Activated CD4-positive, alpha-beta T cell treated with anti-CD3 and anti-CD28 coated beads, Interleukin-2, Interleukin-6, amounts not matched to agents 100 ng/mL and 50 ng/mL, durations not matched to agents 16 hours and 8 hours (primary cell): ENCODE data around the gene GTF2H4.

Experiments used
- DNase-seq: peaks from one replicate; pipeline ENCODE4 v3.0.0-alpha.2; 2020

The GTF2H4 gene

GRCh38 chr6:30882759-30883684, 25.0 kb upstream of the GTF2H4 start:
- DNase-seq: no peak

GRCh38 chr6:30883685-30884520, 24.1 kb upstream of the GTF2H4 start, which contains the start of gene DDR1:
Gene DDR1, plus strand, starts transcription at chr6:30884519. Its CDS starts 4,211 bp downstream, at chr6:30888730.
- DNase-seq: peak; percentile 37

- peak; percentile 36 for DNase-seq
Observed at GRCh38 chr6:30884521-30885480, 23.2 kb upstream of the GTF2H4 start.

GRCh38 chr6:30885481-30885998, 22.5 kb upstream of the GTF2H4 start:
- DNase-seq: no peak

GRCh38 chr6:30885999-30886896, 21.8 kb upstream of the GTF2H4 start:
- DNase-seq: no peak

GRCh38 chr6:30886897-30887255, 21.1 kb upstream of the GTF2H4 start:
- no peak for DNase-seq

- DNase-seq: no peak
Observed at GRCh38 chr6:30887901-30888815, 19.8 kb upstream of the GTF2H4 start.

GRCh38 chr6:30888816-30889495, 19.1 kb upstream of the GTF2H4 start:
- DNase-seq: no peak

GRCh38 chr6:30889496-30889885, 18.5 kb upstream of the GTF2H4 start:
- DNase-seq: no peak

- no peak for DNase-seq
Observed at GRCh38 chr6:30889921-30890645, 17.9 kb upstream of the GTF2H4 start.

- DNase-seq: no peak
Observed at GRCh38 chr6:30890646-30891449, 17.2 kb upstream of the GTF2H4 start.

- DNase-seq: no peak
Observed at GRCh38 chr6:30891450-30891723, 16.6 kb upstream of the GTF2H4 start.

GRCh38 chr6:30891816-30892538, 16.0 kb upstream of the GTF2H4 start:
- no peak for DNase-seq

GRCh38 chr6:30893001-30893591, 14.9 kb upstream of the GTF2H4 start:
- DNase-seq: no peak

- DNase-seq: no peak
Observed at GRCh38 chr6:30893666-30894065, 14.3 kb upstream of the GTF2H4 start.

GRCh38 chr6:30894381-30894780, 13.6 kb upstream of the GTF2H4 start:
- DNase-seq: no peak

- no peak for DNase-seq
Observed at GRCh38 chr6:30894935-30895334, 13.1 kb upstream of the GTF2H4 start.
